ENCODE results near the gene CYP26B1.

- no peak for TF ChIP-seq CTCF (IDR thresholded peaks at IDR 0.05)
- TF ChIP-seq POLR2A (IDR thresholded peaks at IDR 0.05) = no peak
These were observed 35.8 kb upstream of the CYP26B1 start for GRCh38 chr2:72183466-72183865.

Measured in prostate gland (tissue), 2 donors.